ENCODE data around the gene LRP5.

DNA sequence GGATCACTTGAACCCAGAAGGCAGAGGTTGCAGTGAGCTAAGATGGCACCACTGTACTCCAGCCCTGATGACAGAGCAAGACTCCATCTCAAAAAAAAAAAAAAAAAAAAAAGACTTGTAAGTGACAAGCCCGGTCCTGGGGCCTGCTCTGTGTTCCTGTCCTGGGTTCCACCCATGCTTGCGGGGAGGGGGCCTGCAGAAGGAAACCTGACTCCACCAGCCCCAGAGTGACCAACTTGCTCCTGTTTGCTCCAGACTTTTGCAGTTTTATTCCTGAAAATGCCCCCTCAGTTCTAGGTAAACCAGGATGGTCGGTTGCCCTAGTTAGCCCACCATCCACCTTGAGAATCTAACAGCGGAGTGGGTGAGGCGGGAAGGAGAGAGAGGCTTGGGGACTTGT is 10.1 kb upstream of the LRP5 start:
- TF ChIP-seq, protein P1, sequence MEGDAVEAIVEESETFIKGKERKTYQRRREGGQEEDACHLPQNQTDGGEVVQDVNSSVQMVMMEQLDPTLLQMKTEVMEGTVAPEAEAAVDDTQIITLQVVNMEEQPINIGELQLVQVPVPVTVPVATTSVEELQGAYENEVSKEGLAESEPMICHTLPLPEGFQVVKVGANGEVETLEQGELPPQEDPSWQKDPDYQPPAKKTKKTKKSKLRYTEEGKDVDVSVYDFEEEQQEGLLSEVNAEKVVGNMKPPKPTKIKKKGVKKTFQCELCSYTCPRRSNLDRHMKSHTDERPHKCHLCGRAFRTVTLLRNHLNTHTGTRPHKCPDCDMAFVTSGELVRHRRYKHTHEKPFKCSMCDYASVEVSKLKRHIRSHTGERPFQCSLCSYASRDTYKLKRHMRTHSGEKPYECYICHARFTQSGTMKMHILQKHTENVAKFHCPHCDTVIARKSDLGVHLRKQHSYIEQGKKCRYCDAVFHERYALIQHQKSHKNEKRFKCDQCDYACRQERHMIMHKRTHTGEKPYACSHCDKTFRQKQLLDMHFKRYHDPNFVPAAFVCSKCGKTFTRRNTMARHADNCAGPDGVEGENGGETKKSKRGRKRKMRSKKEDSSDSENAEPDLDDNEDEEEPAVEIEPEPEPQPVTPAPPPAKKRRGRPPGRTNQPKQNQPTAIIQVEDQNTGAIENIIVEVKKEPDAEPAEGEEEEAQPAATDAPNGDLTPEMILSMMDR (optimal IDR thresholded peaks at IDR 0.05 in 1 of 3, IDR thresholded peaks at IDR 0.05 in 1 of 3, conservative IDR thresholded peaks at IDR 0.05 in 1 of 3; ENCODE audit: extremely low read depth in 1 of 3, insufficient read depth in 2 of 3, low read length in 3 of 3): no peak
- TF ChIP-seq EZH2 (IDR thresholded peaks at IDR 0.05; ENCODE audit: low read length): no peak

Measured in keratinocyte (primary cell).